ENCODE results near the gene KIAA1671.
"Not testable (repeated sequence)": the region's sequence is repeated elsewhere in the genome, so short reads cannot be mapped to it uniquely, and the experiment has no call there.

The KIAA1671 gene

GRCh38 chr22:24951942-24952836, at the start of gene KIAA1671:
KIAA1671 (plus strand) TSS chr22:24952716; CDS start chr22:25028000, 75,284 bp downstream.
- peak; percentile 67 to 82 for DNase-seq (ENCODE audit: low read depth in 2 of 2)

GRCh38 chr22:24905909-24906308, 46.6 kb upstream of the KIAA1671 start:
- no peak for DNase-seq (ENCODE audit: low read depth in 2 of 2)

- DNase-seq (ENCODE audit: low read depth in 2 of 2), result not testable (repeated sequence)
These were observed 45.4 kb upstream of the KIAA1671 start for GRCh38 chr22:24907101-24907500.

DNA sequence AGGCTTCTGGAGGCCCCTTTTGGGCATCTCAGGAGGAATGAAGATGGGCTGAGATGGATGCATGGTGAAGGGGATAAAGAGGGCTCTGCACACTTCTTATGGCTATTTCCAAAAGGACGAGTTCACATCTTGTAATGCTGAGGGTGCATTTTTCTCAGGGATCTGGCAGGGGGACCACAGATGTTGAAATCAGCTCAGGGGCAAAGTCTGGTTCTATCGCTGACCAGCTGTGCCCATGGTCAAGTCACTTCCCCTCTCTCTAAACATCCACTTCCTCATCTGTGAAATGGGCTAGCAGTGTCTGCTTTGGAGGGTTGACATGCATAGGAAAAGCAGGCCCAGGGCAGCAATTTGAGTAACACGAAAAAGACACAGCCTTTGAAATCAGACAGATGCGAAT, 32.5 kb upstream of the KIAA1671 start:
- no peak for DNase-seq (ENCODE audit: low read depth in 2 of 2)

GRCh38 chr22:24925586-24926427, 26.7 kb upstream of the KIAA1671 start:
- DNase-seq (ENCODE audit: low read depth in 2 of 2), result no peak

GRCh38 chr22:24926428-24926725, 26.1 kb upstream of the KIAA1671 start:
- DNase-seq (ENCODE audit: low read depth in 2 of 2), result no peak

- DNase-seq (ENCODE audit: low read depth in 2 of 2), result no peak
These were observed 25.5 kb upstream of the KIAA1671 start for GRCh38 chr22:24926849-24927579.

DNA sequence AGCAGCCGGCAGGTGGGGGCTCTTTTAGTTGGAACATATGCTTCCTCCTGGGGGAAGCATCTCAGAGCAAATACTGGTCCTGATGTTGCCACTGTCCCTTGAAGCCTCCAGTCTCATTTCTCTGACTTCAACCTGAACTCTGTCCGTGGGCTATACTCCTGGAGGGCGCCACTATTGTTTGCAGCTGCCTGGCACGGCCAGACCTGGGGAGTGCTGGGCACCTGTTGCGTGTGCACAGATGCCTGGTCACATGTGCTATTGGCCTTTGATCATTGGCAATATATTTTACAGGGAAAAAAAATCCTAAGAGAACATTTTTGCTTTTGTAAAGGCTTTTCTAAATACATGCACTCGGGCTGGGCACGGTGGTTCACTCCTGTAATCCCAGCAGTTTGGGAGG, 24.2 kb upstream of the KIAA1671 start:
- DNase-seq (ENCODE audit: low read depth in 2 of 2), result no peak

- no peak for DNase-seq (ENCODE audit: low read depth in 2 of 2)
These were observed 21.8 kb upstream of the KIAA1671 start for GRCh38 chr22:24930678-24931077.

DNA sequence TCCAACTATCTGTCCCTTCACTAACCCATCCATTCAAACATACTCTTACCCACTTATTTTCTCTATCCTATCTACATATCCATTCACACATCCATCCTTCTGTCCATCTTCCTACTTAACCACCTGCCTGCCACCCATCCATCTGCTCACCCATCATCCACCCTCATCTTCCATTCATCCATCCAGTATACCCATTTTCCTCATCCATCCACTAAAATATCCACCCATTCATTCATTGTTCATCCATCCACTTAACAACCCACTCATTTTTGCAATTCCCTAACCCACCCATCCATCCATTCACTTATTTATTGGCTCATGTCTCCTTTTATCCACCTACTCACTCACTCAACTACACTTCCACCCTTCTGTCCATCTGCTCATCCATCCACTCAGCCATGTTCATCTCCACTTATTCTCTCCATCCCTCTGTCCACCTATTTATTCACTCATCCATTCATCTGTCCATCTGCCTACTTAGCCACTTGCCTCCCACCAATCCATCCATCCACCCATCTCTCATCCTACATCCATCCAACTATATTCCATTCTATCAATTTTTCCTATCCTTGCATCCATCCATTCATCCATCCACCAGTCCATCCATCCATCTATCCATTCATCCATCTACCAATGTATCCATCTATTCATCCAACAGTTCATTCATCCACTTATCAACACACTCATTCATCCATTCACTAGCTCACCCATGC, 16.6 kb upstream of the KIAA1671 start:
- no peak for DNase-seq (ENCODE audit: low read depth in 2 of 2)

DNA sequence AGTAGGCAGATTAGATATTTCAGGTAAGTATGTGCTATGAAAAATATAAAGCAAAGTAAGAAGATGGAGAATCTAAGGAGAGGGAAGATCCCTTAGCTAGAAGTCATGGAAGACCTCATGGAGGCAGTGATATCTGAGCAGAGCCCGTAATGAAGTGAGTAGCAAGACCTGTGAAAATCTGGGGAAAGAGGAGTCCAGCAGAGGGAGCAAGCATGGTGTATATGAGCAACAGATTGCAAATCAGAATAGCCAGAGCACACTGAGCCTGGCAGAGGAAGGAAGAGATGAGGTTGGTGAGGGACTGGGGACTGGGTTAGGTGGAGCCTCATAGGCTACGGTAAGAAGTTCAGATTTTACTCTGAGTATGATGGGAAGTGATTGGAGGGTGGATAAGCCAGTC, 15.4 kb upstream of the KIAA1671 start:
- no peak for DNase-seq (ENCODE audit: low read depth in 2 of 2)

- no peak for DNase-seq (ENCODE audit: low read depth in 2 of 2)
These were observed 13.7 kb upstream of the KIAA1671 start for GRCh38 chr22:24938741-24939341.

- DNase-seq (ENCODE audit: low read depth in 2 of 2), result no peak
These were observed 10.2 kb upstream of the KIAA1671 start for GRCh38 chr22:24942301-24942700.

- DNase-seq (ENCODE audit: low read depth in 2 of 2), result no peak
These were observed 8.1 kb upstream of the KIAA1671 start for GRCh38 chr22:24944217-24944937.

GRCh38 chr22:24945430-24945829, 7.1 kb upstream of the KIAA1671 start:
- DNase-seq (ENCODE audit: low read depth in 2 of 2), result no peak

DNA sequence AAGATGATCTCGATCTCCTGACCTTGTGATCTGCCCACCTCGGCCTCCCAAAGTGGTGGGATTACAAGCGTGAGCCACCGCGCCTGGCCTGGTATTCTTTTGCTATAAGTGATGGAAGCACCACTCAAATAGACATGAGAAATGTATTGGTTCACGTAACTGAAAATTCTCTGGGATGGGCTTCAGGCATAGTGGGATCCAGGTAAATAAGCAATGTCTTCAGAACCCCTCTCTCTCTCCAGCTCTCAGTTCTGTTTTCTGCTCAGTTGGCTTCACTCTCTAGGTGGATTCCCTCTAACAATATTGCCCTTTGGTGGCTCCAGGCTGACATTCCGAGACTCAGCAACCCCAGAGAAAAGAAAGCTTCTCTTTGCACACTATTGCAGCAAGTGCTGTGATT, 5.1 kb upstream of the KIAA1671 start:
- DNase-seq (ENCODE audit: low read depth in 2 of 2), result no peak

DNA sequence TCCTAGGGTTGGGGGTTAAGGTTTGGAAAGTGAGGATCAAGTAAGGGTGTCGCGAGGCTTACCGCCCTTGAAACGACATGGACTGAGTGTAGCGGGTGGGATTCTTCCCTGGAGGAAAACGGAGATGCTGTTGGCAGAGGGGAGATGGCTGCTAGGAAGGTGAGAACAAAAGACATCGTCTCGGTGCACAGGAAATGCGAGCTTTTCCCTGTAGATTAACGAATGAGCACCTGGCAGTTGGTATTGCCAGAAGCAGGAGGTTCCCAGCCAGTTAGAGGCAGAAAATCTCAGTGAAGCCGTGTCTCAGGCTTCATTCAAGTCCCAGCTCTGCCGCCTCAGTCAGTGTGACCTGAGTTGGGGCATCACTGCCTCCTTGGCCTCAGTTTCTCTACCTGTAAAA, 4.6 kb upstream of the KIAA1671 start:
- no peak for DNase-seq (ENCODE audit: low read depth in 2 of 2)

DNA sequence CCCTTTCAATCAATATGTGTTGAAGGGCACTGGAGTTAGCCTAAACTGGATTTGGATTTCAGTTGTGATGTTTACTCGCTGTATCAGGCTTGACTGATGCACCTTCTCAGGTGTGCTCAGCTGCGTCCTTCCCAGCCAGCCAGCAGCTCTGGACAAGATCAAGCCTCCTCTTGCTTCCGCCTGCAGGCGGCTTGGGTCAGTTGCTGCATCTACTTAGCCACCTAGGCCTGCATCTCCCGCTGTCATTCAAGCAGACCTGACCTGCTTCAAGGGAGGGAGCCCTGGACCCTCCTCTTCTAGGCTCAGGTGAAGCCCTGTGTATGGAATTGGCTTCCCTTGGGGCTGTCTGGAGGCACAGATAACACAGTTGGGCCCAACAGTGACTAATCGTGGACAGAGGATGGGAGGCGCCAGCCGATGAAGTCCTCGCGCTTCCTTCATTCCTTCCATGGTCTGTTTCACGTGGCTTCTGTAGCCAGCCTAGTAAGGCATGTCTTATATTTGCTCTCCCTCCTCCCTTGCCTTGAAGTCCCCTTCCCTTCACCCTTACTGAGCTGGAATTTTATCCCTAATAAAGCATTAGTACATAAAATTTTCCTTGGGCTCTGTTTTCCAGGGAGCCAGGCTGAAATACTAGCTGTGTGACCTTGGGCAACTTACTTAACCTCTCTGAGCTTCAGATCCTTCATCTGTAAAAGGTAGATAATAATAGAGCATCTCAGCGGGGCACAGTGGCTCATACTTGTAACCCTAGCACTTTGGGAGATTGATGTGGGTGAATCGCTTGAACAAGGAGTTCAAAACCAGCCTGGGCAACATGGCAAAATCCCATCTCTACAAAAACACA, 3.9 kb upstream of the KIAA1671 start:
- DNase-seq (ENCODE audit: low read depth in 2 of 2), result no peak

GRCh38 chr22:24950272-24950902, 2.1 kb upstream of the KIAA1671 start:
- DNase-seq (ENCODE audit: low read depth in 2 of 2), result no peak

Measured in stimulated activated CD4-positive, alpha-beta T cell treated with anti-CD3 and anti-CD28 coated beads, Interleukin-15, amount 100 ng/mL, for 48 hours (primary cell).